Measurements from ENCODE around the gene SDC3.
"Not testable (repeated sequence)": the region's sequence is repeated elsewhere in the genome, so short reads cannot be mapped to it uniquely, and the experiment has no call there.

SDC3 gene

GRCh38 chr1:30908696-30909364, at the start of gene SDC3:
Gene SDC3, minus strand, starts transcription at chr1:30908758. Its CDS starts 172 bp downstream, at chr1:30908586.
- DNase-seq = peak in 3 of 56 donors; percentile 23 to 38 (median 32)

GRCh38 chr1:30957560-30958222, 49.1 kb upstream of the SDC3 start:
- DNase-seq = no peak

GRCh38 chr1:30955448-30956015, 47.0 kb upstream of the SDC3 start:
- DNase-seq = no peak

- DNase-seq = no peak
Observed at GRCh38 chr1:30953685-30954084, 45.1 kb upstream of the SDC3 start.

GRCh38 chr1:30952098-30952497, 43.5 kb upstream of the SDC3 start:
- DNase-seq = peak in 21 of 56 donors; percentile 5 to 70 (median 29)

GRCh38 chr1:30950700-30951099, 42.1 kb upstream of the SDC3 start:
- no peak for DNase-seq

GRCh38 chr1:30950053-30950452, 41.5 kb upstream of the SDC3 start:
- DNase-seq = no peak

- DNase-seq = not testable (repeated sequence)
Observed at GRCh38 chr1:30949487-30949838, 40.9 kb upstream of the SDC3 start.

- DNase-seq = not testable (repeated sequence)
Observed at GRCh38 chr1:30948813-30949486, 40.4 kb upstream of the SDC3 start.

- DNase-seq = no peak
Observed at GRCh38 chr1:30948278-30948677, 39.7 kb upstream of the SDC3 start.

GRCh38 chr1:30947212-30947611, 38.7 kb upstream of the SDC3 start:
- DNase-seq = no peak

GRCh38 chr1:30942326-30942963, 33.9 kb upstream of the SDC3 start:
- DNase-seq = no peak

GRCh38 chr1:30940541-30940940, 32.0 kb upstream of the SDC3 start:
- no peak for DNase-seq

- DNase-seq = no peak
Observed at GRCh38 chr1:30936541-30937171, 28.1 kb upstream of the SDC3 start.

- DNase-seq = not testable (repeated sequence)
Observed at GRCh38 chr1:30935758-30936157, 27.2 kb upstream of the SDC3 start.

- no peak for DNase-seq
Observed at GRCh38 chr1:30934613-30935012, 26.1 kb upstream of the SDC3 start.

- no peak for DNase-seq
Observed at GRCh38 chr1:30933874-30934252, 25.3 kb upstream of the SDC3 start.

- DNase-seq = no peak
Observed at GRCh38 chr1:30930631-30931173, 22.1 kb upstream of the SDC3 start.

GRCh38 chr1:30929944-30930525, 21.5 kb upstream of the SDC3 start:
- no peak for DNase-seq

- peak in 4 of 56 donors; percentile 19 to 48 (median 30) for DNase-seq
Observed at GRCh38 chr1:30929135-30929889, 20.8 kb upstream of the SDC3 start.
